KMS-11 (cell line): ENCODE results near the gene ADAM12.

Experiments
- H2AFZ ChIP-seq: fragments of 200-600 bp; sonication (generic); 2 replicates; pipeline ENCODE4 v1.6.1; 2016; ENCODE audit warnings: antibody characterized with exemption, mixed run types, low read depth
- H3K27ac ChIP-seq: fragments of 200-600 bp; sonication (generic); 2 replicates; pipeline ENCODE4 v1.6.1; 2016; ENCODE audit warnings: mild to moderate bottlenecking, mixed run types
- H3K27me3 ChIP-seq: fragments of 200-600 bp; sonication (generic); 2 replicates; pipeline ENCODE4 v1.6.1; 2017; ENCODE audit warnings: mild to moderate bottlenecking, low read depth, mixed run types, moderate library complexity; ENCODE audit not compliant: insufficient read depth
- H3K36me3 ChIP-seq: fragments of 200-600 bp; sonication (generic); 2 replicates; pipeline ENCODE4 v1.6.1; 2017; ENCODE audit warnings: mild to moderate bottlenecking, mixed run types; ENCODE audit not compliant: insufficient read depth
- H3K4me1 ChIP-seq: fragments of 200-600 bp; sonication (generic); 2 replicates; pipeline ENCODE4 v1.6.1; 2016; ENCODE audit warnings: mild to moderate bottlenecking, low read depth, mixed run types; ENCODE audit not compliant: poor library complexity, severe bottlenecking
- H3K4me2 ChIP-seq: fragments of 200-600 bp; sonication (generic); 2 replicates; pipeline ENCODE4 v1.7.0; 2016; ENCODE audit warnings: mild to moderate bottlenecking, mixed run types
- H3K4me3 ChIP-seq: fragments of 200-600 bp; sonication (generic); IDR thresholded peaks from 2 replicates; pipeline ENCODE4 v1.6.1; 2017; ENCODE audit warnings: low read depth, low read length, mixed read lengths; ENCODE audit not compliant: insufficient read depth
- H3K79me2 ChIP-seq: fragments of 200-600 bp; sonication (generic); 2 replicates; pipeline ENCODE4 v1.6.1; 2016; ENCODE audit warnings: low read depth, mixed run types; ENCODE audit not compliant: insufficient read depth
- H3K9ac ChIP-seq: fragments of 200-600 bp; sonication (generic); 2 replicates; pipeline ENCODE4 v1.6.1; 2016; ENCODE audit warnings: mild to moderate bottlenecking, mixed run types
- H4K20me1 ChIP-seq: fragments of 200-600 bp; sonication (generic); 2 replicates; pipeline ENCODE4 v1.6.1; 2016; ENCODE audit warnings: mild to moderate bottlenecking, mixed run types; ENCODE audit not compliant: insufficient read depth
- TF ChIP-seq, protein P1 (sequence below): fragments of 200-600 bp; sonication (generic); conservative IDR thresholded peaks from 2 replicates; pipeline ENCODE4 v1.6.1; 2017; ENCODE audit warnings: low read depth, mild to moderate bottlenecking, antibody characterized with exemption, low read length, moderate library complexity, mixed read lengths

Gene ADAM12

DNA sequence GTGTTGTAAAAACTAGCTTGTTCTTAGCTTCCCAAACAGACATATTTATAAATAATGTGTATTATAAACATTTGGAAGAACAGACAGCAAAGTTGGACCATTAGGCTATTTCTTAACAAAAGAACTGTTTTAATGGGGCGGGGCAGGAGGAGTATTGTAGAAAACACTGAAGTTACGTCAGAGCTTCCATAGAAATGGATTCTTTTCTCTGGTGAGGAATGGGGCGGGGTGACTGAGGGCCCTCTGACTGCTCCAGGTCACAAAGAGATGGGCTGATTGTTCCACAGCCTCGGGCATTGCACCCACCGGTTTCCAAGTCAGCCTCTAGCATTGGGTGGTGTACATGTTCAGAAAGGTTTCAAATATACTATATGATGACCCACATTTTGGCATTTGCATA is 36.8 kb upstream of the ADAM12 start:
- H3K4me2 ChIP-seq, result no peak overlapping the region
- H3K79me2 ChIP-seq, result no peaks in the 10 kb centered on the region
- H3K4me1 ChIP-seq, result no peaks in the 10 kb centered on the region

DNA sequence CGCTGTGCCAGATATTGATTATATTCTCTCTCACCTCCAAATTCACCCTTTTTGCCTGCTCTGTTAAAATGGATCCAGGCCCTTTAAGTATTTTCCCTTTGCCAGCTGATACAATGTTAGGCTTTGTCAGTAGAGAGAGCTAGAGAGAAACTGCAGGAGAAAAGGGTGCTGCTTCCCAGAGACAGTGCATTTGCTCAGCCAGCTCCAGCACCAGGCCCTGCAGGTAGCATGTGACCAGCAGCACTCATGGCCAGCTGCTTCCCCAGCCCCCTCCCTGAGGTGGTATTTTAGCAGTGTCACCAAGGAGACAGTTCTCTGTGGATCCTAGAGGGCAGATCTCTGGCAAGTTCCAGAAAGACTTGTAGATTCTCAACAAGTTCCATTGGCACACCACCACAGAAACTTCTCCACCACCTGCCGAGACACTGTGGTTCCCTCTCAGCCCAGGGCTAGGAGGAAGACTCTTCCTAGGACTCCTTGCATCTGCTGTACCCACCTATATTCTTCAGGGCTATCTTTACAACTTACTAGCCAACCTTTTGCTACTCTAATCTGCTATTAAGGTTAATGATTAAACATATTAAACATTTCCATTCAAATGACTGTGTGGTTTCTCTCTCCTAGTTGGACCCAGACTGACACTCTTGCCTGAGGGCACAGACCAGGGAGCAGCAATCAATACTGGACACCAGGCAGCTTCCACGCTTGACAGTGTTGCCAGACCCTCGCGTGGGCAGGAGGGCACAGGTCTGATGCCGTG is 35.6 kb upstream of the ADAM12 start:
- Histone ChIP-seq H2AFZ (no peak overlapping the region), H3K9ac (no peak overlapping the region), H3K79me2 (no peaks in the 10 kb centered on the region), H3K4me2 (no peak overlapping the region), H3K4me3 (no peak overlapping the region), H4K20me1 (no peaks in the 10 kb centered on the region), H3K27ac (no peak overlapping the region), H3K36me3 (no peaks in the 10 kb centered on the region), H3K27me3 (no peaks in the 10 kb centered on the region), H3K4me1 (no peaks in the 10 kb centered on the region)
- TF ChIP-seq, protein P1, sequence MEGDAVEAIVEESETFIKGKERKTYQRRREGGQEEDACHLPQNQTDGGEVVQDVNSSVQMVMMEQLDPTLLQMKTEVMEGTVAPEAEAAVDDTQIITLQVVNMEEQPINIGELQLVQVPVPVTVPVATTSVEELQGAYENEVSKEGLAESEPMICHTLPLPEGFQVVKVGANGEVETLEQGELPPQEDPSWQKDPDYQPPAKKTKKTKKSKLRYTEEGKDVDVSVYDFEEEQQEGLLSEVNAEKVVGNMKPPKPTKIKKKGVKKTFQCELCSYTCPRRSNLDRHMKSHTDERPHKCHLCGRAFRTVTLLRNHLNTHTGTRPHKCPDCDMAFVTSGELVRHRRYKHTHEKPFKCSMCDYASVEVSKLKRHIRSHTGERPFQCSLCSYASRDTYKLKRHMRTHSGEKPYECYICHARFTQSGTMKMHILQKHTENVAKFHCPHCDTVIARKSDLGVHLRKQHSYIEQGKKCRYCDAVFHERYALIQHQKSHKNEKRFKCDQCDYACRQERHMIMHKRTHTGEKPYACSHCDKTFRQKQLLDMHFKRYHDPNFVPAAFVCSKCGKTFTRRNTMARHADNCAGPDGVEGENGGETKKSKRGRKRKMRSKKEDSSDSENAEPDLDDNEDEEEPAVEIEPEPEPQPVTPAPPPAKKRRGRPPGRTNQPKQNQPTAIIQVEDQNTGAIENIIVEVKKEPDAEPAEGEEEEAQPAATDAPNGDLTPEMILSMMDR, result no peak

More for the DNA sequence above, 36.8 kb upstream of the ADAM12 start:
- H3K9ac ChIP-seq, result no peak overlapping the region
- TF ChIP-seq, protein P1, result no peak
- no peak overlapping the region for H3K27ac ChIP-seq
- H3K4me3 ChIP-seq, result no peak overlapping the region
- no peaks in the 10 kb centered on the region for H3K36me3 ChIP-seq
- no peaks in the 10 kb centered on the region for H3K27me3 ChIP-seq
- no peaks in the 10 kb centered on the region for H4K20me1 ChIP-seq
- no peak overlapping the region for H2AFZ ChIP-seq

DNA sequence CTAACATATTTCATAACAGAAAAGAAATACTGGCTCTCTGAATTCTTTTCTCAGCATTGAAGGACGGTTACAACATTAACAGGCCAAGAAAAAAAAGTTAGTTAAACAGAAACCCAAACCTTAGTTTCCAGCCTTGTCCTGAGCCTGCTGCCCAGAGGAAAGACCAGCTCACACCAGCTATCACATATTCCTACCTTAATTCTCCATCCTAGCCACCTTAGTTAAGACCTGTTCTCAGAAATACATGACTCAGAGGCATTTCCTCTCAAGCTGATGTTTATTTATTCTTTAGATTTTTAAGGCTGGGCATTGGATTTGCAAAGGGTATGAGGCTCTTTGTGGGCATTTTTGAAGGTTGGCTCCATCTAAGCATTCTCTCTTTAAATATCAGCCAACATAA is 34.3 kb upstream of the ADAM12 start:
- no peak overlapping the region for H3K27ac ChIP-seq
- no peaks in the 10 kb centered on the region for H3K36me3 ChIP-seq
- no peak overlapping the region for H3K4me3 ChIP-seq
- TF ChIP-seq, protein P1, result no peak
- no peaks in the 10 kb centered on the region for H3K27me3 ChIP-seq
- H4K20me1 ChIP-seq, result no peaks in the 10 kb centered on the region
- H3K79me2 ChIP-seq, result no peaks in the 10 kb centered on the region
- no peaks in the 10 kb centered on the region for H3K4me1 ChIP-seq
- H2AFZ ChIP-seq, result no peak overlapping the region
- no peak overlapping the region for H3K4me2 ChIP-seq
- H3K9ac ChIP-seq, result no peak overlapping the region

DNA sequence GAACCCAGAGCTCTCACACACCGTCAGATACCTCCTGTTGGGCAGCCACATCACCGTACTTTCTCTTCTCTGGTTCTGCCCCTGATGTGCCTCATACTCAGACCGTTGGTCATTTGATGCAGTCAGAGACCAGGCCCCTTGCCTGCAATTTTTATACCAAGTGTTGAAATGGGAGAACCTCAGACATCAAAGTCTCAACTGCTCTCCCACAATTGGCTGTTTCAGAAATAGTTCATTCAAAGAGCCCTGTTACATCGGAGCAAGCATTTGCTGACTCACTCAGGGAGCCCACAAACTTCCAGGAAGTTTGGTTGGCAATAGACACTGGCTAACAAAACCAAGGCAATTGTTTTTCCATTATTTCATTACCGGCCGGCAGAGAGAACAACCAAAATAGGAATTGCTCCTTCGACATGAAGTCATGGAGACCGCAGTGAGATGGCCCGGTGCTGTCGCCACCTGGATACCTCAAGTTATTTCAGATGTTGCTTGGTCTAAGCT is 33.5 kb upstream of the ADAM12 start:
- Histone ChIP-seq H4K20me1 (no peaks in the 10 kb centered on the region), H3K4me1 (no peaks in the 10 kb centered on the region), H3K36me3 (no peaks in the 10 kb centered on the region), H3K27me3 (no peaks in the 10 kb centered on the region), H3K27ac (no peak overlapping the region), H3K4me2 (no peak overlapping the region), H3K9ac (no peak overlapping the region), H3K4me3 (no peak overlapping the region), H2AFZ (no peak overlapping the region), H3K79me2 (no peaks in the 10 kb centered on the region)
- TF ChIP-seq, protein P1, result no peak
